A549 (cell line): Measurements from ENCODE around the gene NUP210. TPM values are rescaled to one million over a fixed set of nuclear protein-coding genes. Genes with fewer than 3 reads are reported as not detected.

Source experiments
- ATAC-seq, 2 experiments: fragments of 200-7000 bp in 1 of 2; fragments of >200 bp in 1 of 2; cut with Nextera tagmentation in 1 of 2; cut with Tn5 transposase in 1 of 2; 3 replicates each; pipeline versions ENCODE4 v1.8.0 to v1.9.1; 2018 to 2020; ENCODE audit warnings: mild to moderate bottlenecking in 1 of 2, moderate library complexity in 1 of 2
- CTCF ChIA-PET: fragments of 300-600 bp; sonication (Branson Sonifier 250); formaldehyde crosslinking; extraction: SDS; loops from one replicate; lab custom pipeline; 2021; ENCODE audit warnings: antibody characterized with exemption, inconsistent platforms; lab: Yijun Ruan, JAX
- POLR2A ChIA-PET: fragments of 350-600 bp; formaldehyde crosslinking; extraction: SDS; loops from one replicate; lab custom pipeline; 2021; ENCODE audit warnings: antibody characterized with exemption, inconsistent platforms; lab: Yijun Ruan, JAX
- DNase-seq, 2 experiments: peaks; one replicate each; pipeline versions ENCODE4 v3.0.0 to v3.0.0-alpha.2; 2011 to 2016; ENCODE audit warnings: low read depth in 1 of 2, low spot score in 1 of 2
- FAIRE-seq: peaks from 2 replicates; lab custom pipeline; 2011; peaks lifted over from hg19 to GRCh38; lab: Jason Lieb, UNC
- H3K27ac ChIP-seq, 2 experiments: fragments of >200 bp; sonication (Bioruptor Twin); formaldehyde crosslinking; 3 replicates each; pipeline ENCODE4 v1.5.1; 2016 to 2017
- H3K4me1 ChIP-seq: fragments of >200 bp; sonication (Bioruptor Twin); formaldehyde crosslinking; 3 replicates; pipeline ENCODE4 v1.6.1; 2016
- H3K4me2 ChIP-seq: fragments of >200 bp; sonication (Bioruptor Twin); formaldehyde crosslinking; 3 replicates; pipeline ENCODE4 v1.6.1; 2016
- H3K4me3 ChIP-seq: fragments of >200 bp; sonication (Bioruptor Twin); formaldehyde crosslinking; 3 replicates; pipeline ENCODE4 v1.5.1; 2016
- H3K9me3 ChIP-seq: fragments of >200 bp; sonication (Bioruptor Twin); formaldehyde crosslinking; 3 replicates; pipeline ENCODE4 v1.6.1; 2016
- CBX2 ChIP-seq: fragments of 200-600 bp; sonication (generic); IDR thresholded peaks from 2 replicates; pipeline ENCODE4 v1.6.1; 2016; ENCODE audit warnings: low read depth, mild to moderate bottlenecking, borderline replicate concordance
- CEBPB ChIP-seq, 2 experiments: fragments of >200 bp in 1 of 2; sonication (Bioruptor Twin) in 1 of 2; formaldehyde crosslinking in 1 of 2; IDR thresholded peaks; 2 replicates each; pipeline ENCODE4 v1.6.1; 2012 to 2016
- EP300 ChIP-seq, 2 experiments: fragments of >200 bp; sonication (Bioruptor Twin); formaldehyde crosslinking; IDR thresholded peaks; 2 replicates in 1 of 2; 3 replicates in 1 of 2; pipeline ENCODE4 v1.6.1; 2016 to 2017
- FOSL2 ChIP-seq, 2 experiments: fragments of 450-650 bp in 1 of 2; fragments of >200 bp in 1 of 2; sonication (Bioruptor Twin) in 1 of 2; formaldehyde crosslinking; IDR thresholded peaks; 2 replicates each; pipeline versions ENCODE4 v1.5.0 to v1.6.1; 2016 to 2020; ENCODE audit warnings: mild to moderate bottlenecking in 1 of 2, moderate library complexity in 1 of 2
- FOXS1 ChIP-seq: fragments of 250-450 bp; sonication (Bioruptor Pico); IDR thresholded peaks from 2 replicates; pipeline ENCODE4 v1.5.0; 2020; ENCODE audit warnings: mild to moderate bottlenecking, moderate library complexity
- HES2 ChIP-seq: fragments of >200 bp; sonication (Bioruptor Twin); formaldehyde crosslinking; IDR thresholded peaks from 2 replicates; pipeline ENCODE4 v1.6.1; 2016
- HOXA7 ChIP-seq: fragments of 250-450 bp; sonication (Bioruptor Pico); IDR thresholded peaks from 2 replicates; pipeline ENCODE4 v1.5.0; 2020; ENCODE audit warnings: mild to moderate bottlenecking, moderate library complexity
- HOXB13 ChIP-seq: fragments of 250-450 bp; sonication (Bioruptor Pico); IDR thresholded peaks from 2 replicates; pipeline ENCODE4 v1.5.0; 2020; ENCODE audit warnings: low read depth, mild to moderate bottlenecking, moderate library complexity
- JUN ChIP-seq, 2 experiments: fragments of >200 bp; sonication (Bioruptor Twin); formaldehyde crosslinking; IDR thresholded peaks; 2 replicates in 1 of 2; 3 replicates in 1 of 2; pipeline ENCODE4 v1.6.1; 2016 to 2017
- KDM5A ChIP-seq: fragments of 200-600 bp; sonication (generic); IDR thresholded peaks from 2 replicates; pipeline ENCODE4 v1.6.1; 2016; ENCODE audit warnings: antibody characterized with exemption, mild to moderate bottlenecking
- MAZ ChIP-seq: fragments of 150-350 bp; IDR thresholded peaks from 2 replicates; pipeline ENCODE4 v1.6.1; 2014; ENCODE audit warnings: antibody characterized with exemption, low read depth, low read length, borderline replicate concordance
- NFE2L2 ChIP-seq: fragments of 150-350 bp; conservative IDR thresholded peaks from 2 replicates; pipeline ENCODE4 v1.6.1; 2014; ENCODE audit warnings: low read length
- NR3C1 ChIP-seq: fragments of >200 bp; sonication (Bioruptor Twin); formaldehyde crosslinking; IDR thresholded peaks from 3 replicates; pipeline ENCODE4 v1.6.1; 2017
- POLR2A ChIP-seq: IDR thresholded peaks from 2 replicates; pipeline ENCODE4 v1.6.1; 2012; ENCODE audit warnings: mild to moderate bottlenecking, low read length
- RCOR1 ChIP-seq: fragments of 150-350 bp; IDR thresholded peaks from 2 replicates; pipeline ENCODE4 v1.6.1; 2014; ENCODE audit warnings: antibody characterized with exemption, low read length, low read depth
- REST ChIP-seq: fragments of 200-600 bp; sonication (generic); IDR thresholded peaks from 2 replicates; pipeline ENCODE4 v1.6.1; 2016; ENCODE audit warnings: antibody characterized with exemption, mild to moderate bottlenecking, moderate library complexity
- RNF2 ChIP-seq: fragments of 200-600 bp; sonication (generic); IDR thresholded peaks from 2 replicates; pipeline ENCODE4 v1.6.1; 2016; ENCODE audit warnings: low read depth, mild to moderate bottlenecking, antibody characterized with exemption, moderate library complexity, borderline replicate concordance
- TFCP2L1 ChIP-seq: fragments of 250-450 bp; sonication (Bioruptor Pico); IDR thresholded peaks from 2 replicates; pipeline ENCODE4 v1.5.0; 2021; ENCODE audit warnings: mild to moderate bottlenecking
- TP53 ChIP-seq: fragments of 250-450 bp; sonication (Bioruptor Pico); IDR thresholded peaks from 2 replicates; pipeline ENCODE4 v1.5.0; 2021; ENCODE audit warnings: mild to moderate bottlenecking, moderate library complexity
- ZNF302 ChIP-seq: fragments of 250-450 bp; sonication (Bioruptor Pico); IDR thresholded peaks from 2 replicates; pipeline ENCODE4 v1.9.0; 2021; ENCODE audit warnings: inconsistent platforms, mild to moderate bottlenecking, moderate library complexity
- WGBS: methylation state at CpG from one replicate; pipeline ENCODE4 v1.1.6; 2017; ENCODE audit errors: missing lambda C conversion rate; 5-methylcytosine and 5-hydroxymethylcytosine counted together
- polyA plus RNA-seq, 4 experiments: library from polyadenylated mRNA; depleted of rRNA in 3 of 4; stranded (reverse); fragments of >200 nt; fragmentation: RNase III in 1 of 4; extraction: RNeasy Plus Mini Kit Qiagen cat#74134 plus additional on column Dnase treatment in 1 of 4; gene quantifications; 2 replicates in 3 of 4; 3 replicates in 1 of 4; pipeline ENCODE4 v1.2.3, GENCODE V29; 2011 to 2017

NUP210 gene
- polyA plus RNA-seq, 2 of the 4 experiments (the other 2 are of a cell fraction) = 25.7 to 28.1 TPM

GRCh38 chr3:13425689-13426088 lies 5.6 kb upstream of the NUP210 start:
- FAIRE-seq (no peak), ATAC-seq (no peak), DNase-seq (no peak)
- WGBS = 74% methylated on average over 2 of the region's 2 CpGs
- ChIA-PET CTCF (interaction anchor here (0.7 to 1.3 kb wide), 2 partner anchors 9 to 28 kb away, joined by 4 to 5 read pairs; no protein-coding TSS in a partner anchor), POLR2A (no interaction called here)
- no peak overlapping the region for H3K4me2 ChIP-seq
- H3K4me3 ChIP-seq = no peak overlapping the region
- H3K4me1 ChIP-seq = peaks cover 6% of the 10 kb centered on the region; the same call in 1 of the 3 replicates
- no peaks in the 10 kb centered on the region for H3K9me3 ChIP-seq
- no peak overlapping the region for H3K27ac ChIP-seq
- TF ChIP-seq HOXB13 (CRISPR knock-in tag) (no peak), FOXS1 (CRISPR knock-in tag) (no peak), HOXA7 (CRISPR knock-in tag) (no peak), RCOR1 (no peak)

GRCh38 chr3:13424865-13425617 lies 4.9 kb upstream of the NUP210 start:
- H3K4me2 ChIP-seq = no peak overlapping the region
- H3K4me1 ChIP-seq = peaks cover 5% of the 10 kb centered on the region; the same call in 1 of the 3 replicates
- POLR2A ChIA-PET = no interaction called here
- H3K4me3 ChIP-seq = no peak overlapping the region
- WGBS = 96% methylated on average over 4 of the region's 4 CpGs
- CTCF ChIA-PET = interaction anchor here (0.7 to 1.3 kb wide), 2 partner anchors 9 to 29 kb away, joined by 4 to 5 read pairs; no protein-coding TSS in a partner anchor
- no peak overlapping the region for H3K27ac ChIP-seq
- ATAC-seq (no peak), DNase-seq (no peak), FAIRE-seq (no peak)
- TF ChIP-seq JUN (IDR thresholded peaks at IDR 0.05) (no peak), TFCP2L1 (CRISPR knock-in tag) (no peak), REST (no peak), EP300 (IDR thresholded peaks at IDR 0.05) (no peak), NFE2L2 (no peak), ZNF302 (CRISPR knock-in tag) (no peak), CBX2 (no peak), TP53 (CRISPR knock-in tag) (no peak), NR3C1 (no peak), MAZ (no peak), CEBPB (IDR thresholded peaks at IDR 0.05) (no peak), FOSL2 (IDR thresholded peaks at IDR 0.05) (no peak), FOSL2 (CRISPR knock-in tag; IDR thresholded peaks at IDR 0.05) (no peak), RNF2 (no peak), POLR2A (no peak), KDM5A (no peak), HES2 (no peak)
- no peaks in the 10 kb centered on the region for H3K9me3 ChIP-seq
